ENCODE data around the gene YAF2. TPM values are rescaled to one million over a fixed set of nuclear protein-coding genes. Genes with fewer than 3 reads are reported as not detected.

Gene YAF2
- total RNA-seq, 4 donors from 2014 or later, result 12.5 to 26.5 (median 13.4) TPM

- H3K27me3 ChIP-seq, result no peaks in the 10 kb centered on the region
- peaks cover 30% of the 10 kb centered on the region for H3K4me1 ChIP-seq
- DNase-seq (ENCODE audit: low spot score in 2 of 2), result no peak
- H3K4me3 ChIP-seq, result no peak overlapping the region
- H3K9me3 ChIP-seq, result no peaks in the 10 kb centered on the region
- TF ChIP-seq POLR2A (IDR thresholded peaks at IDR 0.05) (no peak), POLR2AphosphoS5 (IDR thresholded peaks at IDR 0.05) (no peak), CTCF (IDR thresholded peaks at IDR 0.05) (no peak), EP300 (IDR thresholded peaks at IDR 0.05) (no peak)
- no peaks in the 10 kb centered on the region for H3K36me3 ChIP-seq
- 59% methylated on average over 3 of the region's 3 CpGs for WGBS
- H3K27ac ChIP-seq, result no peak overlapping the region
Observed at GRCh38 chr12:42140901-42141300, 97.1 kb downstream of the YAF2 start.

- Histone ChIP-seq H3K27me3 (no peaks in the 10 kb centered on the region), H3K36me3 (no peaks in the 10 kb centered on the region), H3K4me3 (no peak overlapping the region), H3K4me1 (peaks cover 11% of the 10 kb centered on the region), H3K27ac (no peak overlapping the region), H3K9me3 (no peaks in the 10 kb centered on the region)
- no peak for TF ChIP-seq CTCF (IDR thresholded peaks at IDR 0.05)
- TF ChIP-seq POLR2A (IDR thresholded peaks at IDR 0.05), result no peak
- TF ChIP-seq EP300 (IDR thresholded peaks at IDR 0.05), result no peak
- no peak for TF ChIP-seq POLR2AphosphoS5 (IDR thresholded peaks at IDR 0.05)
- WGBS, result 79% methylated on average over 3 of the region's 3 CpGs
- DNase-seq (ENCODE audit: low spot score in 2 of 2), result no peak
Observed at GRCh38 chr12:42135259-42135814, 102.7 kb downstream of the YAF2 start.

GRCh38 chr12:42130672-42131402, 107.2 kb downstream of the YAF2 start:
- peaks cover 16% of the 10 kb centered on the region for H3K4me1 ChIP-seq
- no peak overlapping the region for H3K4me3 ChIP-seq
- no peaks in the 10 kb centered on the region for H3K27me3 ChIP-seq
- TF ChIP-seq EP300 (IDR thresholded peaks at IDR 0.05), result no peak
- no peak for TF ChIP-seq POLR2AphosphoS5 (IDR thresholded peaks at IDR 0.05)
- TF ChIP-seq POLR2A (IDR thresholded peaks at IDR 0.05), result no peak
- no peak for TF ChIP-seq CTCF (IDR thresholded peaks at IDR 0.05)
- no peaks in the 10 kb centered on the region for H3K36me3 ChIP-seq
- H3K27ac ChIP-seq, result no peak overlapping the region
- 36% methylated on average over 4 of the region's 4 CpGs for WGBS
- H3K9me3 ChIP-seq, result no peaks in the 10 kb centered on the region
- DNase-seq (ENCODE audit: low spot score in 2 of 2), result no peak

- Histone ChIP-seq H3K4me1 (peaks cover 16% of the 10 kb centered on the region), H3K27ac (no peak overlapping the region), H3K36me3 (no peaks in the 10 kb centered on the region), H3K9me3 (no peaks in the 10 kb centered on the region), H3K27me3 (no peaks in the 10 kb centered on the region), H3K4me3 (no peak overlapping the region)
- no peak for DNase-seq (ENCODE audit: low spot score in 2 of 2)
- 20% methylated on average over 4 of the region's 4 CpGs for WGBS
- TF ChIP-seq POLR2A (IDR thresholded peaks at IDR 0.05) (no peak), CTCF (IDR thresholded peaks at IDR 0.05) (peak; percentile 73 to 77)
Observed at GRCh38 chr12:42129595-42130204, 108.3 kb downstream of the YAF2 start.

GRCh38 chr12:42128888-42129287, 109.2 kb downstream of the YAF2 start:
- H3K27me3 ChIP-seq, result no peaks in the 10 kb centered on the region
- peaks cover 16% of the 10 kb centered on the region for H3K4me1 ChIP-seq
- H3K27ac ChIP-seq, result no peak overlapping the region
- H3K36me3 ChIP-seq, result no peaks in the 10 kb centered on the region
- DNase-seq (ENCODE audit: low spot score in 2 of 2), result no peak
- no peak for TF ChIP-seq EP300 (IDR thresholded peaks at IDR 0.05)
- no peak for TF ChIP-seq CTCF (IDR thresholded peaks at IDR 0.05)
- TF ChIP-seq POLR2AphosphoS5 (IDR thresholded peaks at IDR 0.05), result no peak
- TF ChIP-seq POLR2A (IDR thresholded peaks at IDR 0.05), result no peak
- H3K9me3 ChIP-seq, result no peaks in the 10 kb centered on the region
- WGBS, result 95% methylated on average over 6 of the region's 6 CpGs
- H3K4me3 ChIP-seq, result no peak overlapping the region

Measured in suprapubic skin (tissue), 4 donors.